Activated CD4-positive, alpha-beta T cell treated with anti-CD3 and anti-CD28 coated beads, Interleukin-2, amount 50 U/mL, for 4 hours (primary cell): ENCODE results near the gene PTPRE.

Source experiments
- DNase-seq, 2 experiments: peaks; one replicate each; pipeline ENCODE4 v3.0.0-alpha.2; 2020

PTPRE gene

GRCh38 chr10:128103229-128103714 lies 196.4 kb downstream of the PTPRE start:
- no peak for DNase-seq

- DNase-seq, result no peak
Measured at GRCh38 chr10:128105383-128105782, 198.5 kb downstream of the PTPRE start.

- no peak for DNase-seq
Measured at GRCh38 chr10:128109707-128110106, 202.8 kb downstream of the PTPRE start.

- no peak for DNase-seq
Measured at GRCh38 chr10:128110339-128110738, 203.4 kb downstream of the PTPRE start.

- no peak for DNase-seq
Measured at GRCh38 chr10:128111696-128112095, 204.8 kb downstream of the PTPRE start.

- DNase-seq, result no peak
Measured at GRCh38 chr10:128113026-128113425, 206.1 kb downstream of the PTPRE start.

- DNase-seq, result no peak
Measured at GRCh38 chr10:128114901-128115300, 208.0 kb downstream of the PTPRE start.

- no peak for DNase-seq
Measured at GRCh38 chr10:128115356-128115755, 208.5 kb downstream of the PTPRE start.

GRCh38 chr10:128116187-128116586 lies 209.3 kb downstream of the PTPRE start:
- DNase-seq, result no peak

- no peak for DNase-seq
Measured at GRCh38 chr10:128116851-128117615, 210.1 kb downstream of the PTPRE start.

GRCh38 chr10:128121750-128122412 lies 215.0 kb downstream of the PTPRE start:
- no peak for DNase-seq

GRCh38 chr10:128122931-128123330 lies 216.0 kb downstream of the PTPRE start:
- DNase-seq, result no peak

GRCh38 chr10:128123846-128124245 lies 216.9 kb downstream of the PTPRE start:
- no peak for DNase-seq

GRCh38 chr10:128124813-128125403 lies 218.0 kb downstream of the PTPRE start:
- DNase-seq, result no peak

- DNase-seq, result no peak
Measured at GRCh38 chr10:128125416-128125943, 218.6 kb downstream of the PTPRE start.

- peak; percentile 87 to 88 for DNase-seq
Measured at GRCh38 chr10:128125944-128126764, 219.3 kb downstream of the PTPRE start, which contains the start of gene MKI67. Gene MKI67 (minus strand): TSS chr10:128126423. CDS start chr10:128125667, 756 bp downstream.

GRCh38 chr10:128128582-128128981 lies 221.7 kb downstream of the PTPRE start:
- no peak for DNase-seq

- DNase-seq, result no peak
Measured at GRCh38 chr10:128130051-128130450, 223.1 kb downstream of the PTPRE start.
